Skin epidermis (tissue), 12 donors: Measurements from ENCODE around the gene HLCS.

ENCODE experiments used
- H3K27ac ChIP-seq, 21 experiments: fragments of 200-600 bp; sonication (generic) in 11 of 21; one replicate each; pipeline ENCODE4 v1.5.0; 2020; ENCODE audit warnings: mild to moderate bottlenecking in 3 of 21, inconsistent platforms in 2 of 21, moderate library complexity in 2 of 21
- H3K4me3 ChIP-seq, 7 experiments: fragments of 200-600 bp; sonication (generic) in 2 of 7; one replicate each; pipeline ENCODE4 v1.5.0; 2020; ENCODE audit warnings: inconsistent platforms in 2 of 7, mild to moderate bottlenecking in 2 of 7, moderate library complexity in 1 of 7

HLCS gene

GRCh38 chr21:36798491-36798890, 168.0 kb downstream of the HLCS start:
- Histone ChIP-seq H3K4me3 (no peak overlapping the region), H3K27ac (no peak overlapping the region)

GRCh38 chr21:36796070-36796469, 170.4 kb downstream of the HLCS start:
- Histone ChIP-seq H3K27ac (no peak overlapping the region), H3K4me3 (no peak overlapping the region)

GRCh38 chr21:36792505-36792967, 173.9 kb downstream of the HLCS start:
- no peak overlapping the region for H3K4me3 ChIP-seq
- H3K27ac ChIP-seq = no peak overlapping the region

GRCh38 chr21:36791695-36792470, 174.6 kb downstream of the HLCS start:
- no peak overlapping the region for H3K4me3 ChIP-seq
- no peak overlapping the region for H3K27ac ChIP-seq

- no peak overlapping the region for H3K4me3 ChIP-seq
- H3K27ac ChIP-seq = no peak overlapping the region
Measured at GRCh38 chr21:36791180-36791579, 175.3 kb downstream of the HLCS start.

- Histone ChIP-seq H3K4me3 (no peak overlapping the region), H3K27ac (no peak overlapping the region)
Measured at GRCh38 chr21:36790616-36791015, 175.9 kb downstream of the HLCS start.

GRCh38 chr21:36788120-36788638, 178.3 kb downstream of the HLCS start:
- Histone ChIP-seq H3K4me3 (peak overlapping the region in 1 of 7 experiments; percentile 16), H3K27ac (no peak overlapping the region)

GRCh38 chr21:36786186-36786585, 180.3 kb downstream of the HLCS start:
- Histone ChIP-seq H3K4me3 (no peak overlapping the region), H3K27ac (no peak overlapping the region)

GRCh38 chr21:36785615-36786014, 180.9 kb downstream of the HLCS start:
- no peak overlapping the region for H3K27ac ChIP-seq
- H3K4me3 ChIP-seq = no peak overlapping the region

GRCh38 chr21:36784947-36785346, 181.5 kb downstream of the HLCS start:
- H3K4me3 ChIP-seq = no peak overlapping the region
- peak overlapping the region in 1 of 21 experiments; percentile 24 for H3K27ac ChIP-seq

- no peak overlapping the region for H3K4me3 ChIP-seq
- H3K27ac ChIP-seq = no peak overlapping the region
Measured at GRCh38 chr21:36783612-36784374, 182.7 kb downstream of the HLCS start.

GRCh38 chr21:36780861-36781260, 185.6 kb downstream of the HLCS start:
- H3K4me3 ChIP-seq = no peak overlapping the region
- no peak overlapping the region for H3K27ac ChIP-seq

- Histone ChIP-seq H3K4me3 (no peak overlapping the region), H3K27ac (no peak overlapping the region)
Measured at GRCh38 chr21:36776981-36777617, 189.4 kb downstream of the HLCS start.

- no peak overlapping the region for H3K27ac ChIP-seq
- H3K4me3 ChIP-seq = no peak overlapping the region
Measured at GRCh38 chr21:36773995-36774394, 192.5 kb downstream of the HLCS start.

GRCh38 chr21:36773117-36773516, 193.4 kb downstream of the HLCS start:
- Histone ChIP-seq H3K27ac (no peak overlapping the region), H3K4me3 (no peak overlapping the region)

GRCh38 chr21:36769051-36769839, 197.2 kb downstream of the HLCS start:
- Histone ChIP-seq H3K27ac (no peak overlapping the region), H3K4me3 (no peak overlapping the region)

GRCh38 chr21:36768496-36768895, 198.0 kb downstream of the HLCS start:
- no peak overlapping the region for H3K27ac ChIP-seq
- no peak overlapping the region for H3K4me3 ChIP-seq

GRCh38 chr21:36767096-36767495, 199.4 kb downstream of the HLCS start:
- H3K4me3 ChIP-seq = no peak overlapping the region
- no peak overlapping the region for H3K27ac ChIP-seq

GRCh38 chr21:36766511-36766910, 200.0 kb downstream of the HLCS start:
- no peak overlapping the region for H3K27ac ChIP-seq

GRCh38 chr21:36765229-36765628, 201.2 kb downstream of the HLCS start:
- Histone ChIP-seq H3K27ac (no peak overlapping the region), H3K4me3 (no peak overlapping the region)

More at GRCh38 chr21:36766511-36766910, 200.0 kb downstream of the HLCS start:
- H3K4me3 ChIP-seq = no peak overlapping the region
